Aorta (tissue), 5 donors: ENCODE data around the gene RPS24. TPM values are rescaled to one million over a fixed set of nuclear protein-coding genes. Genes with fewer than 3 reads are reported as not detected.
A peak's percentile ranks its signal among the peaks of the same experiment; 100 is the strongest.

Experiments
- ATAC-seq: fragments of 200-7000 bp; cut with Tn5 transposase; one replicate; pipeline ENCODE4 v1.9.1; 2022; ENCODE audit warnings: moderate library complexity; ENCODE audit not compliant: low FRiP score
- DNase-seq, 2 donors: peaks; one replicate each; pipeline ENCODE4 v3.0.0-alpha.2; 2020
- H3K27ac ChIP-seq, 2 donors: one replicate each; pipeline ENCODE4 v1.5.1; 2013; ENCODE audit warnings: low read length in 2 of 2, mild to moderate bottlenecking in 2 of 2, moderate library complexity in 2 of 2, control low read depth in 1 of 2, inconsistent platforms in 1 of 2, low read depth in 1 of 2
- H3K27me3 ChIP-seq, 2 donors: one replicate each; pipeline ENCODE4 v1.6.1; 2013; ENCODE audit warnings: control low read depth in 1 of 2, low read length in 1 of 2, mild to moderate bottlenecking in 1 of 2, moderate library complexity in 1 of 2; ENCODE audit not compliant: insufficient read depth in 2 of 2, control insufficient read depth in 1 of 2
- H3K36me3 ChIP-seq, 2 donors: one replicate each; pipeline ENCODE4 v1.6.1; 2013; ENCODE audit warnings: control low read depth in 1 of 2, low read length in 1 of 2, mild to moderate bottlenecking in 1 of 2; ENCODE audit not compliant: insufficient read depth in 2 of 2, control insufficient read depth in 1 of 2
- H3K4me1 ChIP-seq, 2 donors: one replicate each; pipeline ENCODE4 v1.6.1; 2013; ENCODE audit warnings: low read length in 2 of 2, control low read depth in 1 of 2, mild to moderate bottlenecking in 1 of 2, moderate library complexity in 1 of 2; ENCODE audit not compliant: insufficient read depth in 2 of 2, control insufficient read depth in 1 of 2
- H3K4me3 ChIP-seq, 2 donors: one replicate each; pipeline ENCODE4 v1.5.1; 2013; ENCODE audit warnings: low read length in 2 of 2, control low read depth in 1 of 2, mild to moderate bottlenecking in 1 of 2
- H3K9me3 ChIP-seq: one replicate; pipeline ENCODE4 v1.6.1; 2013; ENCODE audit warnings: mild to moderate bottlenecking, low read length; ENCODE audit not compliant: control insufficient read depth
- WGBS, 2 donors: extraction: QIAGEN DNeasy Blood & Tissue Kit; methylation state at CpG; one replicate each; pipeline ENCODE4 v1.1.7; 2013; 5-methylcytosine and 5-hydroxymethylcytosine counted together
- intact Hi-C, 2 donors: fragments of 100-400 bp; cut with DNase I; formaldehyde crosslinking; loops; one replicate each; pipeline versions ENCODE4 v1.14.2 to v1.15.0; 2022
- polyA plus RNA-seq, 2 donors: library from polyadenylated mRNA; stranded (reverse); fragments of 200-250 nt; gene quantifications; one replicate each; pipeline ENCODE4 v1.2.3, GENCODE V29; 2013
- total RNA-seq, 2 donors: library from RNA; stranded (reverse); fragmentation: NEBNext Ultra II Directional; extraction: Animal tissue kit (Norgen Biotek cat#: 25700); gene quantifications; one replicate each; pipeline ENCODE4 v1.2.1, GENCODE V29; 2021
- donor health status: healthy with polysubstance abuse.
- donor health status: Bipolar disorder and iron deficiency.
- donor health status: DM: no; HTN: no; CAD: no.
- donor health status: DM: no; HTN: no; CAD: no.
- donor health status: DM: yes; HTN: yes; CAD: no.

The RPS24 gene
- total and polyA plus RNA-seq, 4 donors = 1,037 to 6,972 (median 2,608) TPM

DNA sequence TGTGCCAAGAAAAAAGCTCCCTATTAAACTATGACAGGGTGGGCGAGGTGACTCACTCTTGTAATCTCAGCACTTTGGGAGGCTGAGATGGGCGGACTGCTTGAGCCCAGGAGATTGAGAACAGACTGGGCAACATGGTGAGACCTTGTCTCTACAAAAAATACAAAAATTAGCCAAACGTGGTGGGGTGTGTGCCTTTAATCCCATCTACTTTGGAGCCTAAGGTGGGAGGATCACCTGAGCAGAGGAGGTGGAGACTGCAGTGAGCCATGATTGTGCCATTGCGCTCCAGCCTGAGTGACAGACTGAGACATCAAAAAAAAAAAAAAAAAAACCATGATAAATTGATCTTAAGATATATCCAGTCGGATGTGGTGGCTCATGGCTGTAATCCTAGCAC is 15.8 kb upstream of the RPS24 start:
- ATAC-seq = no peak
- intact Hi-C loops = no loop called here
- 73 to 78% methylated on average over 5 of the region's 5 CpGs for WGBS, 2 donors
- Histone ChIP-seq H3K9me3 (no peaks in the 10 kb centered on the region), H3K27ac (no peak overlapping the region), H3K27me3 (no peaks in the 10 kb centered on the region), H3K4me3 (no peak overlapping the region), H3K36me3 (peaks cover 5 to 24% of the 10 kb centered on the region in 2 donors), H3K4me1 (no peaks in the 10 kb centered on the region)
- DNase-seq = no peak

GRCh38 chr10:78019264-78019663 is 14.4 kb upstream of the RPS24 start:
- no peak for DNase-seq
- Histone ChIP-seq H3K4me1 (no peaks in the 10 kb centered on the region), H3K4me3 (no peak overlapping the region), H3K27ac (no peak overlapping the region), H3K9me3 (no peaks in the 10 kb centered on the region), H3K27me3 (no peaks in the 10 kb centered on the region), H3K36me3 (peaks cover 3 to 23% of the 10 kb centered on the region in 2 donors)
- WGBS, 2 donors = 86 to 89% methylated on average over 3 of the region's 3 CpGs
- intact Hi-C loops = no loop called here
- no peak for ATAC-seq

GRCh38 chr10:78021201-78021600 is 12.5 kb upstream of the RPS24 start:
- DNase-seq = no peak

GRCh38 chr10:78023741-78024140 is 9.9 kb upstream of the RPS24 start:
- DNase-seq (no peak), ATAC-seq (no peak)
- H3K36me3 ChIP-seq = peaks cover 6 to 19% of the 10 kb centered on the region in 2 donors
- peaks cover 0 to 4% of the 10 kb centered on the region in 2 donors for H3K4me1 ChIP-seq
- 98 to 99% methylated on average over 3 of the region's 3 CpGs for WGBS, 2 donors
- no peaks in the 10 kb centered on the region for H3K9me3 ChIP-seq
- no peaks in the 10 kb centered on the region for H3K27me3 ChIP-seq
- no peak overlapping the region for H3K27ac ChIP-seq
- H3K4me3 ChIP-seq = no peak overlapping the region
- intact Hi-C loops = no loop called here

More at GRCh38 chr10:78021201-78021600, 12.5 kb upstream of the RPS24 start:
- no peak for ATAC-seq
- intact Hi-C loops = no loop called here
- no peak overlapping the region for H3K27ac ChIP-seq
- peaks cover 6 to 29% of the 10 kb centered on the region in 2 donors for H3K36me3 ChIP-seq
- H3K9me3 ChIP-seq = no peaks in the 10 kb centered on the region
- 80 to 90% methylated on average over 2 of the region's 2 CpGs for WGBS, 2 donors
- H3K27me3 ChIP-seq = no peaks in the 10 kb centered on the region
- no peak overlapping the region for H3K4me3 ChIP-seq
- no peaks in the 10 kb centered on the region for H3K4me1 ChIP-seq

DNA sequence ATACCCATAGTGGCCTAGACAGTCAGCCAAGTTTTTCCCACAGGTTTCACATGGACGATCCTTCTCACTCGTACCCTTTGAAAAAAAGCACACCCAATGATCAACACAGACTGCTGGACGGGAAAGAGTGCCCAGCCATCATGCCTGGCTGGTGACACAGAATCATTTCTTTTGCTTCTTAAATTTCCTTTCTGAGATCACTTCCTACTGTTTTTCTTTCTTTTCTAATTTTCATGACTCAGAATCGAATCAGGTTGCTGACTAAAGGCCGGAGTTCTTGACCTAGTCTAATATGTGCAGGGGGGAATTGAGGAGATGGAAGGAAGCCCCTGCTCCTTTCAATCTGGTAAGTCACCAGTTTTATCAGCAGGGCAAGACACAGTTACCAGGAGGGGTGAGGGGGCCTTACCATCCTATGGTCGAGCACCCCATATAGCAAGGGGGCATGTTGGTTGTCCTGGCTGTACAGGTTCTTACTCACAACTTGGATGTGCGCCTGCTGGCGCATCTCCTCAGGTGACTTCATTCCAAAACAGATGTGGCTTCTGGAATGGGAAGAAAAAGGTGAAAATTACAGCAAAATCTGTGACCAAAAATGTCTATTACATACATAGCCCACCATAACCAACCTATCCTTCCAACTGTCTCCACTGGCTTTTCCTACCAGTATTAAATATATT is 7.8 kb upstream of the RPS24 start:
- Histone ChIP-seq H3K27me3 (no peaks in the 10 kb centered on the region), H3K36me3 (peaks cover 3 to 13% of the 10 kb centered on the region in 2 donors), H3K4me1 (peaks cover 0 to 4% of the 10 kb centered on the region in 2 donors), H3K27ac (no peak overlapping the region), H3K9me3 (no peaks in the 10 kb centered on the region), H3K4me3 (no peak overlapping the region)
- ATAC-seq (no peak), DNase-seq (no peak)
- 73 to 74% methylated on average over 8 of the region's 8 CpGs for WGBS, 2 donors
- intact Hi-C loops = loop anchor here in 1 of 2 donors (5.0 kb wide), 1 partner anchor 179 kb away; no protein-coding TSS in a partner anchor

GRCh38 chr10:78028438-78029268 is 5.0 kb upstream of the RPS24 start:
- Histone ChIP-seq H3K9me3 (no peaks in the 10 kb centered on the region), H3K27ac (peak overlapping the region in 1 of 2 donors; percentile 34), H3K27me3 (no peaks in the 10 kb centered on the region), H3K4me1 (peaks cover 0 to 4% of the 10 kb centered on the region in 2 donors), H3K4me3 (peak overlapping the region; percentile 55 to 70), H3K36me3 (peaks cover 3 to 8% of the 10 kb centered on the region in 2 donors)
- intact Hi-C loops = loop anchor here (2.0 to 5.0 kb wide), 2 partner anchors 181 to 182 kb away; no protein-coding TSS in a partner anchor
- ATAC-seq (peak; percentile 26), DNase-seq (peak; percentile 55 to 62)
- 34 to 37% methylated on average over 36 of the region's 36 CpGs for WGBS, 2 donors

GRCh38 chr10:78029269-78030226 is 4.1 kb upstream of the RPS24 start, which contains the start of gene POLR3A:
POLR3A (minus strand) TSS chr10:78029515; CDS start chr10:78029407, 108 bp downstream.
- peak within 1 kb of the TSS; percentile 55 to 70 for H3K4me3 ChIP-seq
- peaks cover 3 to 5% of the 10 kb centered on the region in 2 donors for H3K36me3 ChIP-seq
- no peaks in the 10 kb centered on the region for H3K9me3 ChIP-seq
- H3K4me1 ChIP-seq = peaks cover 0 to 7% of the 10 kb centered on the region in 2 donors
- peak within 1 kb of the TSS; percentile 30 to 37 for H3K27ac ChIP-seq
- no peaks in the 10 kb centered on the region for H3K27me3 ChIP-seq
- DNase-seq = peak; percentile 98
- ATAC-seq = peak; percentile 89
- intact Hi-C loops = loop anchor here (2.0 to 5.0 kb wide), 2 partner anchors 182 to 183 kb away; no protein-coding TSS in a partner anchor
- WGBS, 2 donors = 0 to 1% methylated on average over 35 of the region's 35 CpGs

DNA sequence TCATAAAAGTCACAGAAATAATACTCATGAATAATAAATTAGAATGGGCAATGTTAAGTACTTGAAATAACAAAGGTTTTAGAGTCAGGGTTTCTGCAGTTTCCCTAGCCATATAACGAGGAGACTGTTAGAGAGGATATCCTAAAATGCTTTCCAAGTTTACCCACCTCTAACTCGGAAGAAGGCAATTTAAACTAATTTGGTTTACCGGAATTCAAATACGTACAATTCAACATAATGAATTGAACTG is 351 bp upstream of the RPS24 start:
- intact Hi-C loops = no loop called here
- no peaks in the 10 kb centered on the region for H3K27me3 ChIP-seq
- no peak overlapping the region for H3K27ac ChIP-seq
- no peak for DNase-seq
- no peak for ATAC-seq
- no peaks in the 10 kb centered on the region for H3K9me3 ChIP-seq
- peaks cover 0 to 7% of the 10 kb centered on the region in 2 donors for H3K4me1 ChIP-seq
- peak overlapping the region in 1 of 2 donors; percentile 30 for H3K4me3 ChIP-seq
- peaks cover 0 to 8% of the 10 kb centered on the region in 2 donors for H3K36me3 ChIP-seq
- 0 to 1% methylated on average over 4 of the region's 4 CpGs for WGBS, 2 donors
